Right forelimb (tissue), 1 donor: ENCODE data around the gene BLVRA.
"Not testable (repeated sequence)": the region's sequence is repeated elsewhere in the genome, so short reads cannot be mapped to it uniquely, and the experiment has no call there.

Source experiments
- DNase-seq: peaks from one replicate; pipeline ENCODE4 v3.0.0-alpha.2; 2018

The BLVRA gene

GRCh38 chr7:43810195-43810941 lies 51.9 kb downstream of the BLVRA start:
- DNase-seq, result not testable (repeated sequence)

- no peak for DNase-seq
Observed at GRCh38 chr7:43815373-43815772, 56.9 kb downstream of the BLVRA start.

- DNase-seq, result not testable (repeated sequence)
Observed at GRCh38 chr7:43816046-43816797, 57.7 kb downstream of the BLVRA start.

GRCh38 chr7:43823425-43823824 lies 64.9 kb downstream of the BLVRA start:
- DNase-seq, result not testable (repeated sequence)

- DNase-seq, result no peak
Observed at GRCh38 chr7:43823941-43824340, 65.5 kb downstream of the BLVRA start.

GRCh38 chr7:43824513-43824912 lies 66.0 kb downstream of the BLVRA start:
- not testable (repeated sequence) for DNase-seq

GRCh38 chr7:43824963-43825362 lies 66.5 kb downstream of the BLVRA start:
- DNase-seq, result no peak

GRCh38 chr7:43825391-43825808 lies 66.9 kb downstream of the BLVRA start:
- DNase-seq, result no peak

GRCh38 chr7:43830917-43831316 lies 72.4 kb downstream of the BLVRA start:
- not testable (repeated sequence) for DNase-seq

GRCh38 chr7:43834463-43835251 lies 76.2 kb downstream of the BLVRA start:
- DNase-seq, result no peak

- no peak for DNase-seq
Observed at GRCh38 chr7:43838201-43838658, 79.8 kb downstream of the BLVRA start.

GRCh38 chr7:43843296-43843695 lies 84.8 kb downstream of the BLVRA start:
- no peak for DNase-seq

- no peak for DNase-seq
Observed at GRCh38 chr7:43844257-43844656, 85.8 kb downstream of the BLVRA start.

- no peak for DNase-seq
Observed at GRCh38 chr7:43844662-43845061, 86.2 kb downstream of the BLVRA start.

GRCh38 chr7:43847496-43847895 lies 89.0 kb downstream of the BLVRA start:
- DNase-seq, result no peak

GRCh38 chr7:43849047-43849446 lies 90.6 kb downstream of the BLVRA start:
- no peak for DNase-seq

GRCh38 chr7:43850348-43851116 lies 92.1 kb downstream of the BLVRA start:
- DNase-seq, result no peak

- DNase-seq, result no peak
Observed at GRCh38 chr7:43851805-43852204, 93.3 kb downstream of the BLVRA start.

GRCh38 chr7:43855176-43855575 lies 96.7 kb downstream of the BLVRA start:
- DNase-seq, result no peak

GRCh38 chr7:43856316-43856715 lies 97.8 kb downstream of the BLVRA start:
- DNase-seq, result no peak
